ENCODE measurements around the gene APLN. TPM values are rescaled to one million over a fixed set of nuclear protein-coding genes. Genes with fewer than 3 reads are reported as not detected.

Gene APLN
- total RNA-seq, 5 donors from 2014 or later (not counting 1 experiment from before 2014, with no cell fraction given): 0.06 TPM; not detected in 4

DNA sequence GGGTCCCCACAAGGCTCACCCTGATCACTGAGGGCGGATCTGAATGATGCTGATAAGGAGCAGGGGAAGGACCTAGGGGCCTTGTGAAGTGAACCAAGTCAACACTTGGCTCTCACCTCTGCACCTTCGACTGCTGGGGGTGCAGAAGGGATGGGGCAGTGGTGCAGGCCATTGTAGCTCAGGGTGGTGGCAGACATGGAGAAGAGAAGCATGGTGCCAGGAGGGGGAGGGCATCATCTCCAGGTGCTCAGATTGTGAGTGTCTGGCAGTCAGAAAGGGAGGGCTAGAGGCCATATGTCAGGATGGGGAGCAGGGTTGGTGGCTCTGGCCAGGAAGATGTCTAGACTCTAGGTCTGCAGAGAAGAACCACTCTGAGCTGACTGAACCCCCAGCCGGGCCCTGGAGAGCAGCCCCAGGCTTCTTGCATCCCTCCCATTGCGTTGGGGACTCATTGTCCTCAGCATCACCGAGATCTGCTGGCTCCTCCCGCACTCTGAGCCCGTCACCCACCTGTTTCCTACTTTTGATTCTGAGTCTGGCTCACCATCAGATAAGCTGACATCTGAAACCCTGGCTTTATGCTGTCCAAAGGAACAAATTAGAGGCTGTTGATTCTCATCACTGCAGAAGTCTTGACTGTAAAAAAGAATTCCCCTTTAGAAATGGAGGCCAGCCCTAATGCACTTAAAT lies 3.8 kb downstream of the APLN start:
- no peak overlapping the region for H3K27ac ChIP-seq (ENCODE audit: low read length)
- Mint-ChIP-seq H3K4me1 (peaks cover 7 to 10% (median 8%) of the 10 kb centered on the region in 3 donors), H3K36me3 (no peaks in the 10 kb centered on the region), H3K4me3 (no peak overlapping the region), H3K27me3 (peaks cover 15 to 45% of the 10 kb centered on the region in 2 donors), H3K9me3 (no peaks in the 10 kb centered on the region), H3K27ac (no peak overlapping the region)
- no peak for DNase-seq
- H3K9me3 ChIP-seq: no peaks in the 10 kb centered on the region
- peaks cover 0 to 17% of the 10 kb centered on the region in 2 experiments for H3K4me1 ChIP-seq (ENCODE audit: control insufficient read depth in 1 of 2, extremely low read depth in 1 of 2, insufficient read depth in 2 of 2, low read length in 2 of 2)
- POLR2A ChIA-PET: no interaction called here
- peaks cover 0 to 32% of the 10 kb centered on the region in 2 experiments for H3K27me3 ChIP-seq (replicated peaks in 1 of 2; ENCODE audit: control insufficient read depth in 2 of 2, extremely low read depth in 1 of 2, insufficient read depth in 2 of 2, low read length in 1 of 2)
- H3K4me3 ChIP-seq (ENCODE audit: control insufficient read depth in 1 of 2, extremely low read depth in 1 of 2, low read length in 1 of 2): no peak overlapping the region
- CTCF ChIA-PET: no interaction called here
- no peaks in the 10 kb centered on the region for H3K36me3 ChIP-seq (ENCODE audit: control insufficient read depth in 2 of 2, extremely low read depth in 1 of 2, insufficient read depth in 1 of 2, low read length in 1 of 2)
- no CpG with 5 or more reads among the region's 7 CpGs for WGBS (ENCODE audit: insufficient coverage)
- no peak for ATAC-seq (replicated peaks in 1 of 4)

DNA sequence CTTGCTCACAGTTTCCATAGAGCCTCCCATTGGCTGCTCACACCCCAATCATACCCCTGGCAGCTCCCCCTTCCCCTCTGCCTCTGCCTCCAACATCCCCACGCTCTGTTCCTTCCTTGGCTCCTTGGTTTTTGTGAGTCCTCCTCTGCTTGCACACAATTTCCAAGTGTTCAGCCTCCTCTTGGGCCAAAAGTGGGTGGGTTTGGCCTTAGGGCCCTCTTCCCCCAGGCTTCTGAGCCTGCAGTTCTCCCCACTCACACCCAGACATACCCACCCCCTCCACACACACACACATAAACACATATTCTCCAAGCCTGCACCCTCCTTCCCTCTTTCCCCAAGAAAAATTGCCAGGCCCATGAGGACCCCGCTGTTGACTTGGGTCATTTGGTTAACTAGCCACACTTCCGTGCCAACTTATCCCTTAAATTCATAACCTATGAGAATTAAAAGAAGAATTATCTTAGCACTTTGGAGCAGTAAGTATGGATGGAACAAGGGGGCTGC lies 4.5 kb downstream of the APLN start:
- H3K4me1 ChIP-seq (ENCODE audit: control insufficient read depth in 1 of 2, extremely low read depth in 1 of 2, insufficient read depth in 2 of 2, low read length in 2 of 2): peaks cover 0 to 12% of the 10 kb centered on the region in 2 experiments
- no peaks in the 10 kb centered on the region for H3K9me3 ChIP-seq
- no CpG with 5 or more reads among the region's 3 CpGs for WGBS (ENCODE audit: insufficient coverage)
- ChIA-PET POLR2A (no interaction called here), CTCF (no interaction called here)
- no peaks in the 10 kb centered on the region for H3K9me3 Mint-ChIP-seq
- no peak overlapping the region for H3K4me3 ChIP-seq (ENCODE audit: control insufficient read depth in 1 of 2, extremely low read depth in 1 of 2, low read length in 1 of 2)
- no peak overlapping the region for H3K27ac Mint-ChIP-seq
- H3K4me3 Mint-ChIP-seq: no peak overlapping the region
- no peak overlapping the region for H3K27ac ChIP-seq (ENCODE audit: low read length)
- H3K27me3 Mint-ChIP-seq: peaks cover 9 to 38% of the 10 kb centered on the region in 2 donors
- H3K27me3 ChIP-seq (replicated peaks in 1 of 2; ENCODE audit: control insufficient read depth in 2 of 2, extremely low read depth in 1 of 2, insufficient read depth in 2 of 2, low read length in 1 of 2): peaks cover 0 to 27% of the 10 kb centered on the region in 2 experiments
- DNase-seq (no peak), ATAC-seq (replicated peaks in 1 of 4) (no peak)
- peaks cover 0 to 3% (median under 1%) of the 10 kb centered on the region in 3 donors for H3K4me1 Mint-ChIP-seq
- no peaks in the 10 kb centered on the region for H3K36me3 Mint-ChIP-seq
- H3K36me3 ChIP-seq (ENCODE audit: control insufficient read depth in 2 of 2, extremely low read depth in 1 of 2, insufficient read depth in 1 of 2, low read length in 1 of 2): no peaks in the 10 kb centered on the region

DNA sequence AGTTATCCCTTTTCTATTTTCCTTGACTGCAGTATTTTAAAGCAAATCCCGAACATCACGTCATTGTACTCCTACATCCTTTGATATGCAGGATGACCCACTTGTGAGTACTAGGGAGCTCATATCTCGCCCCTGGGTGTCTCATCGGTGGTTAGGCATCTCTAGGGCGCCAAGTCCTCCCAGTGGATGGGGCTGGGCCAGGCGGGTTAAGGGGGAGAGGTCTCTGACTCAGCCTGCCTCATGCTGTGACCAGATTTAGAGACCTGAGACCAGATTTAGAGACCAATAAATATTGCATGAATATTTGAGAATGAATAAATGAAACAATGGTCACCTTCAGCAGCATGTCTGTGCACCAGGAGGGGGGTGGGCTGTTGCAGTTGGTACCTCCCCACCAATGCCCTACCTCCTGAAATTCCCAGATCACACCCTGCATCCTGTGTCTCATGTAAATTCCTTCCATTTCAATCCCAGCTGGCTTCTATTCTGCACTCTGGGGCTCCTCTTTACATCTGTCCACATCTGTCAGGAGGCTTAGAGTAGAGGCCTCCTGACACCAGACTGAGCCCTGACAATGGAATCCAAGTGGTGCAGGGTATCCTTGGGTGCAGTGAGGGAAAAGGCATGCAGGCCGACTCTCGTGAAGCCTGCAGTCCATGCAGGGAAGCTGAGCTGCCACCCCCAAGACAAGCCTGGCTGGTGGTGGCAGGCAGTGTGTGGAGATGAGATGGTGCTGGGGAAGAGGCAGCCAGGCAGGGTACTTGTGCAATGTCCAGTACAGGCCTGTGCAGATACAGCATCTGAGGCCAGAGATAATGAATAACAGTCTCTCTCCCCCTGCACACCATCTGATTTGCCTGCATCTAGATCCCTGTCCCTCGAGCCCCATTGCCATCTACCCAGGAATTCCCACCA lies 5.2 kb downstream of the APLN start:
- DNase-seq (no peak), ATAC-seq (replicated peaks in 1 of 4) (no peak)
- no peak overlapping the region for H3K27ac Mint-ChIP-seq
- Histone ChIP-seq H3K27me3 (replicated peaks in 1 of 2; ENCODE audit: control insufficient read depth in 2 of 2, extremely low read depth in 1 of 2, insufficient read depth in 2 of 2, low read length in 1 of 2) (peaks cover 0 to 21% of the 10 kb centered on the region in 2 experiments), H3K9me3 (no peaks in the 10 kb centered on the region), H3K4me3 (ENCODE audit: control insufficient read depth in 1 of 2, extremely low read depth in 1 of 2, low read length in 1 of 2) (no peak overlapping the region), H3K36me3 (ENCODE audit: control insufficient read depth in 2 of 2, extremely low read depth in 1 of 2, insufficient read depth in 1 of 2, low read length in 1 of 2) (no peaks in the 10 kb centered on the region), H3K4me1 (ENCODE audit: control insufficient read depth in 1 of 2, extremely low read depth in 1 of 2, insufficient read depth in 2 of 2, low read length in 2 of 2) (peaks cover 0 to 7% of the 10 kb centered on the region in 2 experiments), H3K27ac (ENCODE audit: low read length) (no peak overlapping the region)
- peaks cover 9 to 44% of the 10 kb centered on the region in 2 donors for H3K27me3 Mint-ChIP-seq
- 94% methylated on average over 2 of the region's 9 CpGs for WGBS (ENCODE audit: insufficient coverage)
- H3K9me3 Mint-ChIP-seq: no peaks in the 10 kb centered on the region
- no peak overlapping the region for H3K4me3 Mint-ChIP-seq
- peaks cover 0 to 2% (median 0%) of the 10 kb centered on the region in 3 donors for H3K4me1 Mint-ChIP-seq
- H3K36me3 Mint-ChIP-seq: no peaks in the 10 kb centered on the region
- ChIA-PET POLR2A (no interaction called here), CTCF (no interaction called here)

DNA sequence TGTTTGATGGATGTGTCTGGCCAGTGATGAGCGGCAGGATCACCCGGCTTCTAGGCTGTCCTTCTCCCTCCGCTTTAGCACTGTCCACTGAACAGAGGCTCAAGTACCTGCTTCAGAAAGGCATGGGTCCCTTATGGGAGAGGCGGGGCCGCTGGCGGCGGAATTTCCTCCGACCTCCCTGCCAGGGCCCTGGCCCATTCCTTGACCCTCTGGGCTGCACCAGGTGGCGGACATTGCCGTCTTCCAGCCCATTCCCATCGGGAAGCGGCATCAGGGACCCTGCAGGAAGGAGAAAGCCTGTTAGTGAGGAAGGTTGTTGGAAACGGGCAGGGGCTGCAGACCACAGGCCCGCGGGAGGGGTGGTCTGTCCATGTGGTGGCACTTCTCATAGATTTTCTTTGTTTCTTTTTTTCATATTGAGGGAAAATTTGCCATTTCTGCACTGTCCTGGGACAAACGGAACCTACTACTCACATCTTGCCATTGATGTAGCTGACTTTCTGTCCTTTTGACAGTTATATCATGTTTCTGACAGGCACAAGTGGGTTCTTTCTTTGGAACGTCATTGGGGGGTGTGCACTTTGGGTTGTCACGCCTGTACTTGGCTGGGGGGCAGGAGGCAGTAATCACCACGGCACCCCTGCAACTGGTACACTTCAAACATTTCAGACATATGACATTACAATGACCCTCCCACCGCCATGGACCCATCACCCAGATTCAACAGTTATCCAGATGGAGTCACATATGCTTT lies 6.1 kb downstream of the APLN start:
- Histone ChIP-seq H3K4me1 (ENCODE audit: control insufficient read depth in 1 of 2, extremely low read depth in 1 of 2, insufficient read depth in 2 of 2, low read length in 2 of 2) (peaks cover 0 to under 1% of the 10 kb centered on the region in 2 experiments), H3K27ac (ENCODE audit: low read length) (no peak overlapping the region), H3K4me3 (ENCODE audit: control insufficient read depth in 1 of 2, extremely low read depth in 1 of 2, low read length in 1 of 2) (no peak overlapping the region), H3K27me3 (replicated peaks in 1 of 2; ENCODE audit: control insufficient read depth in 2 of 2, extremely low read depth in 1 of 2, insufficient read depth in 2 of 2, low read length in 1 of 2) (peaks cover 0 to 15% of the 10 kb centered on the region in 2 experiments), H3K9me3 (no peaks in the 10 kb centered on the region), H3K36me3 (ENCODE audit: control insufficient read depth in 2 of 2, extremely low read depth in 1 of 2, insufficient read depth in 1 of 2, low read length in 1 of 2) (no peaks in the 10 kb centered on the region)
- CTCF ChIA-PET: no interaction called here
- no peak overlapping the region for H3K27ac Mint-ChIP-seq
- no peaks in the 10 kb centered on the region for H3K36me3 Mint-ChIP-seq
- DNase-seq (no peak), ATAC-seq (replicated peaks in 1 of 4) (no peak)
- peaks cover 0 to 2% (median 0%) of the 10 kb centered on the region in 3 donors for H3K4me1 Mint-ChIP-seq
- H3K9me3 Mint-ChIP-seq: no peaks in the 10 kb centered on the region
- POLR2A ChIA-PET: no interaction called here
- peaks cover 9 to 43% of the 10 kb centered on the region in 2 donors for H3K27me3 Mint-ChIP-seq
- H3K4me3 Mint-ChIP-seq: no peak overlapping the region
- 100% methylated on average over 3 of the region's 20 CpGs for WGBS (ENCODE audit: insufficient coverage)

DNA sequence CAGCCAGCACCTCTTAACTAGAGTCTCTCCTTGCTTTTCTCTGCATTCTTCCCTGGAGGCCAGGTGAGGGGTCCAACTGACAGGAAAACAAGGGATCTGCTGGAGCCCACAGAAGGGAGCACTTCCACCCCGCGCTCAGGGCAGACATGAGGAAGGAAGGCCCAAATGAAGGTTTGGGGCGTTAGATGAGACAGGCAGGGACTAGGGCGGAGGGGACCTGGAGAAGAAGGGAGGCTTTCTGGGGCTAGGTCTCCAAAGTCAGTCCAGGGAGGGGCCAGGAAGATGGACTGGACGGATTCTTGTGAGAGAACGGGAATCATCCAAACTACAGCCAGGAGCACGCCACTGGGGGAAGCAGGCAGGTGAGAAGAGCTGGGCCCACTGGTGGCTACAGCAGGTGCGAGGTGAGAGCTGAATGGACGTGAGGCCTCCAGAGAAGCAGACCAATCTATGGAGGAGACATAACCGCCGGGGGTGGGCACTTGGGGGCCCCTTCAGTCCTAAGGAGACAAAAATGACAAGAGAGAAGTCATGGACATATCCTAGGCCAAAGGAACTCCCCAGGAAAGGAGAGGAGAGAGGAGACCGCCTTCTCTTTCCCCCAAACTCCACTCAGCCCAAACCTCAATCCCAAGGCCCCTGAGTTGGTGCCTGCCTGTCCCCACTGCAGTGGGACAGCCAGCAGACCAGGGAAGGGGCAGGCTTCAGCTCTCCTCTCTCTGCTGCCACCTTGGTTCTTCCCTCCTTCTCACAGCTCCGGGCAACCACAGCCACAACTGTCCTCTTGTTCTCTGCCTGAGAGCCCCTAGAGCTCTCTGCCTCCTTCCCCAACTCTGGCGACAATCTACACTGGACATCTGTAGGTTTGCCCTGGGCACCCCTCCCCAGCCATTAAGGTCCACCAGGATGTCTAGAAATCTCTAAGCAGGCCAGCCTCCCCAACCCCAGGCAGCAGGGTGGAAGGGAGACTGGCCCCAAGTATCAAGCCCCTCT lies 7.0 kb downstream of the APLN start:
- Mint-ChIP-seq H3K4me1 (no peaks in the 10 kb centered on the region), H3K36me3 (no peaks in the 10 kb centered on the region), H3K27ac (no peak overlapping the region), H3K27me3 (peaks cover 0 to 33% of the 10 kb centered on the region in 2 donors), H3K9me3 (no peaks in the 10 kb centered on the region), H3K4me3 (no peak overlapping the region)
- H3K9me3 ChIP-seq: no peaks in the 10 kb centered on the region
- no peaks in the 10 kb centered on the region for H3K4me1 ChIP-seq (ENCODE audit: control insufficient read depth in 1 of 2, extremely low read depth in 1 of 2, insufficient read depth in 2 of 2, low read length in 2 of 2)
- no peak overlapping the region for H3K4me3 ChIP-seq (ENCODE audit: control insufficient read depth in 1 of 2, extremely low read depth in 1 of 2, low read length in 1 of 2)
- ATAC-seq (replicated peaks in 1 of 4) (no peak), DNase-seq (no peak)
- no peaks in the 10 kb centered on the region for H3K36me3 ChIP-seq (ENCODE audit: control insufficient read depth in 2 of 2, extremely low read depth in 1 of 2, insufficient read depth in 1 of 2, low read length in 1 of 2)
- WGBS (ENCODE audit: insufficient coverage): 87% methylated on average over 3 of the region's 14 CpGs
- no peak overlapping the region for H3K27ac ChIP-seq (ENCODE audit: low read length)
- peaks cover 0 to 7% of the 10 kb centered on the region in 2 experiments for H3K27me3 ChIP-seq (replicated peaks in 1 of 2; ENCODE audit: control insufficient read depth in 2 of 2, extremely low read depth in 1 of 2, insufficient read depth in 2 of 2, low read length in 1 of 2)
- CTCF ChIA-PET: interaction anchor here in 1 of 2 donors (0.5 kb wide), 1 partner anchor 32 kb away, joined by 4 read pairs; no protein-coding TSS in a partner anchor
- POLR2A ChIA-PET: no interaction called here
